HepG2 (cell line): ENCODE measurements around the gene HECTD4. TPM values are rescaled to one million over a fixed set of nuclear protein-coding genes. Genes with fewer than 3 reads are reported as not detected.

Source experiments
- ATAC-seq: fragments of 200-7000 bp; cut with Tn5 transposase; 3 replicates; pipeline ENCODE4 v1.9.1; 2020; ENCODE audit warnings: mild to moderate bottlenecking, moderate library complexity
- BruUV-seq: library from RNA; stranded (reverse); fragments of 400-500 nt; replicated peaks from 2 replicates; lab custom pipeline; 2021; lab: Mats Ljungman, UMichigan
- CTCF ChIA-PET: fragments of 300-600 bp; formaldehyde crosslinking; extraction: SDS; loops from one replicate; lab custom pipeline; 2021; ENCODE audit warnings: low total read pairs, inconsistent platforms, low intra/inter-chr PET ratio; lab: Yijun Ruan, JAX
- POLR2A ChIA-PET: fragments of 350-600 bp; sonication (Branson Sonifier 250); formaldehyde crosslinking; loops from one replicate; lab custom pipeline; 2020; ENCODE audit warnings: antibody characterized with exemption, inconsistent platforms; lab: Yijun Ruan, JAX
- DNase-seq: peaks from one replicate; pipeline ENCODE4 v3.0.0-alpha.2; 2015; ENCODE audit warnings: low spot score
- FAIRE-seq: peaks from 3 replicates; lab custom pipeline; 2011; peaks lifted over from hg19 to GRCh38; lab: Jason Lieb, UNC
- H2AFZ ChIP-seq: one replicate; pipeline ENCODE4 v1.6.1; 2011; ENCODE audit warnings: low read length, inconsistent platforms
- H3K27ac ChIP-seq: fragments of 300-600 bp; 3 replicates; pipeline ENCODE4 v1.8.0; 2011; ENCODE audit warnings: mixed run types, mild to moderate bottlenecking, mixed read lengths, low read length, inconsistent platforms; ENCODE audit not compliant: insufficient read depth; ENCODE audit errors: extremely low read length
- H3K27me3 ChIP-seq, 2 experiments: fragments of 200-600 bp in 1 of 2; 2 replicates in 1 of 2; 3 replicates in 1 of 2; pipeline versions ENCODE4 v1.6.0 to v1.8.0; 2011; ENCODE audit warnings: low read length in 2 of 2, mild to moderate bottlenecking in 2 of 2, moderate library complexity in 2 of 2, inconsistent platforms in 1 of 2; ENCODE audit not compliant: insufficient read depth in 2 of 2, control insufficient read depth in 1 of 2
- H3K36me3 ChIP-seq, 2 experiments: fragments of 200-600 bp in 1 of 2; replicated peaks in 1 of 2; 2 replicates in 1 of 2; 3 replicates in 1 of 2; pipeline versions ENCODE4 v1.5.1 to v1.8.0; 2011; ENCODE audit warnings: low read length in 2 of 2, inconsistent platforms in 1 of 2; ENCODE audit not compliant: insufficient read depth in 2 of 2, control insufficient read depth in 1 of 2
- H3K4me1 ChIP-seq: 2 replicates; pipeline ENCODE4 v1.5.1; 2012; ENCODE audit warnings: low read length, inconsistent platforms; ENCODE audit not compliant: insufficient read depth
- H3K4me2 ChIP-seq: 2 replicates; pipeline ENCODE4 v1.6.0; 2011; ENCODE audit warnings: low read depth, low read length, inconsistent platforms
- H3K4me3 ChIP-seq, 3 experiments: fragments of 200-600 bp in 1 of 3; sonication (generic), shearing (Covaris generic) in 1 of 3; replicated peaks in 1 of 3; 2 replicates each; pipeline ENCODE4 v1.5.1; 2011 to 2016; ENCODE audit warnings: low read length in 3 of 3, inconsistent platforms in 2 of 3, low read depth in 2 of 3, mild to moderate bottlenecking in 2 of 3, control low read depth in 1 of 3, mixed read lengths in 1 of 3; ENCODE audit not compliant: insufficient read depth in 1 of 3
- H3K79me2 ChIP-seq: one replicate; pipeline ENCODE4 v1.6.1; 2011; ENCODE audit warnings: low read length, inconsistent platforms; ENCODE audit not compliant: insufficient read depth
- H3K9ac ChIP-seq: 2 replicates; pipeline ENCODE4 v1.6.0; 2011; ENCODE audit warnings: mild to moderate bottlenecking, low read depth, low read length, inconsistent platforms; ENCODE audit not compliant: insufficient read depth
- H3K9me3 ChIP-seq: 2 replicates; pipeline ENCODE4 v1.5.1; 2012; ENCODE audit warnings: mild to moderate bottlenecking, low read length
- H4K20me1 ChIP-seq: 2 replicates; pipeline ENCODE4 v1.6.0; 2011; ENCODE audit warnings: inconsistent platforms, mild to moderate bottlenecking, low read length, moderate library complexity; ENCODE audit not compliant: insufficient read depth
- ARNTL ChIP-seq: sonication (generic); formaldehyde crosslinking; IDR thresholded peaks from 2 replicates; pipeline ENCODE4 v1.4.0; 2020; ENCODE audit warnings: mild to moderate bottlenecking, missing genetic modification reagents
- ATAD3A ChIP-seq: sonication (generic); formaldehyde crosslinking; IDR thresholded peaks from 2 replicates; pipeline ENCODE4 v1.4.0; 2020; ENCODE audit warnings: missing genetic modification reagents
- GMEB1 ChIP-seq: sonication (generic); formaldehyde crosslinking; IDR thresholded peaks from 2 replicates; pipeline ENCODE4 v1.5.1; 2020; ENCODE audit warnings: missing genetic modification reagents, mild to moderate bottlenecking, borderline replicate concordance
- NR3C1 ChIP-seq: sonication (generic); formaldehyde crosslinking; IDR thresholded peaks from 2 replicates; pipeline ENCODE4 v1.4.0; 2020; ENCODE audit warnings: missing genetic modification reagents
- PRDM4 ChIP-seq: sonication (generic); formaldehyde crosslinking; IDR thresholded peaks from 2 replicates; pipeline ENCODE4 v1.9.0; 2021; ENCODE audit warnings: missing genetic modification reagents, borderline replicate concordance
- PRPF4 ChIP-seq: fragments of 200-400 bp; formaldehyde crosslinking; IDR thresholded peaks from 2 replicates; pipeline ENCODE4 v1.6.1; 2016; ENCODE audit warnings: low read length, low read depth; ENCODE audit not compliant: poor library complexity, severe bottlenecking
- SMAD3 ChIP-seq: sonication (generic); formaldehyde crosslinking; IDR thresholded peaks from 2 replicates; pipeline ENCODE4 v1.4.0; 2020; ENCODE audit warnings: missing genetic modification reagents
- TBP ChIP-seq: sonication (generic); formaldehyde crosslinking; IDR thresholded peaks from 2 replicates; pipeline ENCODE4 v1.5.0; 2020; ENCODE audit warnings: missing genetic modification reagents
- YY1 ChIP-seq: IDR thresholded peaks from 2 replicates; pipeline ENCODE4 v1.6.1; 2011; ENCODE audit warnings: low read length, low read depth, moderate library complexity, mild to moderate bottlenecking; ENCODE audit not compliant: insufficient read depth, insufficient replicate concordance
- ZBTB49 ChIP-seq: sonication (generic); formaldehyde crosslinking; IDR thresholded peaks from 2 replicates; pipeline ENCODE4 v1.4.0; 2020; ENCODE audit warnings: missing genetic modification reagents, borderline replicate concordance
- ZNF274 ChIP-seq: sonication (generic); formaldehyde crosslinking; IDR thresholded peaks from 2 replicates; pipeline ENCODE4 v1.5.1; 2020; ENCODE audit warnings: mild to moderate bottlenecking, missing genetic modification reagents
- ZNF281 ChIP-seq: sonication (generic); formaldehyde crosslinking; IDR thresholded peaks from 2 replicates; pipeline ENCODE4 v1.4.0; 2020; ENCODE audit warnings: missing genetic modification reagents, borderline replicate concordance
- ZNF383 ChIP-seq: sonication (generic); formaldehyde crosslinking; IDR thresholded peaks from 2 replicates; pipeline ENCODE4 v1.4.0; 2020; ENCODE audit warnings: missing genetic modification reagents, mild to moderate bottlenecking, borderline replicate concordance
- ZNF543 ChIP-seq: sonication (generic); formaldehyde crosslinking; IDR thresholded peaks from 2 replicates; pipeline ENCODE4 v1.4.0; 2020; ENCODE audit warnings: mild to moderate bottlenecking, missing genetic modification reagents
- ZNF605 ChIP-seq: sonication (generic); formaldehyde crosslinking; IDR thresholded peaks from 2 replicates; pipeline ENCODE4 v1.8.0; 2022; ENCODE audit warnings: mild to moderate bottlenecking, missing genetic modification reagents
- ZNF678 ChIP-seq: sonication (generic); formaldehyde crosslinking; IDR thresholded peaks from 2 replicates; pipeline ENCODE4 v1.4.0; 2020; ENCODE audit warnings: mild to moderate bottlenecking, missing genetic modification reagents
- in situ Hi-C: cut with HindIII; loops from 2 replicates; pipeline ENCODE4 v1.10.0; 2017; ENCODE audit warnings: low pct_unique_long_range_greater_than_20kb; ENCODE audit not compliant: extremely low pct_ligation_motif_present
- intact Hi-C: fragments of 100-400 bp; cut with micrococcal nuclease; formaldehyde crosslinking; loops from one replicate; pipeline ENCODE4 v1.10.0; 2022; ENCODE audit not compliant: unreplicated experiment
- polyA plus RNA-seq, 8 experiments: library from polyadenylated mRNA; depleted of rRNA in 3 of 8; stranded (reverse) in 7 of 8; unstranded in 1 of 8; fragments of >200 nt; fragmentation: Illumina TruSeq in 4 of 8; extraction: Trizol in 4 of 8; gene quantifications; 2 replicates each; pipeline versions ENCODE4 v1.2.1 to v1.2.3, GENCODE V29; 2011 to 2016; ENCODE audit warnings: low read depth in 4 of 8, missing spikeins in 1 of 8, mixed read lengths in 1 of 8; ENCODE audit not compliant: insufficient read depth in 1 of 8
- total RNA-seq, 5 experiments: library from RNA; depleted of rRNA; stranded (reverse); fragments of >200 nt; fragmentation: Illumina TruSeq; extraction: Trizol; gene quantifications; 2 replicates each; pipeline ENCODE4 v1.2.3, GENCODE V29; 2016; ENCODE audit warnings: low read depth in 1 of 5

HECTD4 gene
- total and polyA plus RNA-seq, 2 of the 13 experiments (the other 11 are each of a cell fraction or from before 2014, with no cell fraction given): 9.0 to 11.4 TPM

- H3K4me2 ChIP-seq: no peak overlapping the region
- no peak overlapping the region for H3K27ac ChIP-seq
- no TSS peak for BruUV-seq
- no peaks in the 10 kb centered on the region for H4K20me1 ChIP-seq
- H3K4me1 ChIP-seq: peaks cover 18% of the 10 kb centered on the region
- no peak overlapping the region for H3K4me3 ChIP-seq
- no peak for DNase-seq
- ATAC-seq: no peak
- H2AFZ ChIP-seq: no peak overlapping the region
- intact Hi-C loops (no loop called here), in situ Hi-C loops (no loop called here)
- H3K36me3 ChIP-seq: peaks cover 7 to 10% of the 10 kb centered on the region in 2 experiments; a peak in 3 of 5 replicates
- H3K9me3 ChIP-seq: no peaks in the 10 kb centered on the region
- H3K9ac ChIP-seq: no peak overlapping the region
- H3K27me3 ChIP-seq: no peaks in the 10 kb centered on the region
- POLR2A ChIA-PET: no interaction called here
- no peaks in the 10 kb centered on the region for H3K79me2 ChIP-seq
- CTCF ChIA-PET: no interaction called here
- FAIRE-seq: no peak
- no peak for TF ChIP-seq ARNTL (CRISPR knock-in tag)
- TF ChIP-seq NR3C1 (CRISPR knock-in tag): no peak
- no peak for TF ChIP-seq ZNF605 (CRISPR knock-in tag)
- TF ChIP-seq GMEB1: no peak
- TF ChIP-seq TBP (CRISPR knock-in tag): no peak
- no peak for TF ChIP-seq YY1
- TF ChIP-seq PRPF4: no peak
- no peak for TF ChIP-seq ZNF281 (CRISPR knock-in tag)
- TF ChIP-seq ZNF543: no peak
- no peak for TF ChIP-seq SMAD3 (CRISPR knock-in tag)
- no peak for TF ChIP-seq ZBTB49
- no peak for TF ChIP-seq ZNF274 (CRISPR knock-in tag)
- TF ChIP-seq ZNF383 (CRISPR knock-in tag): no peak
- TF ChIP-seq PRDM4 (CRISPR knock-in tag): no peak
- no peak for TF ChIP-seq ATAD3A (CRISPR knock-in tag)
- TF ChIP-seq ZNF678: no peak
These were observed 85.0 kb downstream of the HECTD4 start for GRCh38 chr12:112297188-112297587.
